GM12892 (cell line): Measurements from ENCODE around the gene CFAP65.

Experiments
- DNase-seq: peaks from one replicate; pipeline ENCODE4 v3.0.0; 2011; ENCODE audit not compliant: insufficient read length
- FAIRE-seq: peaks from 2 replicates; lab custom pipeline; 2011; peaks lifted over from hg19 to GRCh38; lab: Jason Lieb, UNC
- POLR2A ChIP-seq: IDR thresholded peaks from 2 replicates; pipeline ENCODE4 v1.6.1; 2011; ENCODE audit warnings: low read depth, low read length, control low read depth
- POLR2AphosphoS5 ChIP-seq: IDR thresholded peaks from 2 replicates; pipeline ENCODE4 v1.6.1; 2011; ENCODE audit warnings: low read depth, low read length, control low read depth
- TAF1 ChIP-seq: IDR thresholded peaks from 2 replicates; pipeline ENCODE4 v1.6.1; 2011; ENCODE audit warnings: low read depth, mild to moderate bottlenecking, control low read depth, low read length, borderline replicate concordance

The CFAP65 gene

GRCh38 chr2:218985021-218985324, 56.3 kb downstream of the CFAP65 start, which contains the start of gene FEV:
FEV (minus strand) TSS chr2:218985184; CDS start chr2:218985075, 109 bp downstream.
- no peak for FAIRE-seq
- DNase-seq: no peak
- no peak for TF ChIP-seq POLR2A
- TF ChIP-seq POLR2AphosphoS5: no peak
- no peak for TF ChIP-seq TAF1

GRCh38 chr2:218984239-218985020, 56.9 kb downstream of the CFAP65 start:
- TF ChIP-seq POLR2AphosphoS5 (no peak), TAF1 (no peak), POLR2A (no peak)
- FAIRE-seq: no peak
- no peak for DNase-seq

- TF ChIP-seq POLR2A (no peak), POLR2AphosphoS5 (no peak), TAF1 (no peak)
- DNase-seq: no peak
- no peak for FAIRE-seq
Observed at GRCh38 chr2:218983934-218984238, 57.4 kb downstream of the CFAP65 start.

- DNase-seq: no peak
- no peak for FAIRE-seq
- TF ChIP-seq TAF1: no peak
- no peak for TF ChIP-seq POLR2A
- TF ChIP-seq POLR2AphosphoS5: no peak
Observed at GRCh38 chr2:218983263-218983933, 57.9 kb downstream of the CFAP65 start.

GRCh38 chr2:218982586-218983262, 58.6 kb downstream of the CFAP65 start:
- DNase-seq (no peak), FAIRE-seq (no peak)
- no peak for TF ChIP-seq TAF1
- no peak for TF ChIP-seq POLR2A

- no peak for FAIRE-seq
- TF ChIP-seq POLR2AphosphoS5 (no peak), TAF1 (no peak), POLR2A (no peak)
- peak; percentile 11 for DNase-seq
Observed at GRCh38 chr2:218981881-218982585, 59.3 kb downstream of the CFAP65 start.

- FAIRE-seq (no peak), DNase-seq (no peak)
- TF ChIP-seq POLR2A: no peak
- TF ChIP-seq TAF1: no peak
- TF ChIP-seq POLR2AphosphoS5: no peak
Observed at GRCh38 chr2:218981390-218981880, 59.9 kb downstream of the CFAP65 start.

GRCh38 chr2:218980735-218981389, 60.5 kb downstream of the CFAP65 start:
- no peak for DNase-seq
- FAIRE-seq: no peak
- TF ChIP-seq TAF1 (no peak), POLR2A (no peak), POLR2AphosphoS5 (no peak)

GRCh38 chr2:218979846-218980734, 61.2 kb downstream of the CFAP65 start:
- FAIRE-seq: peak; percentile 91
- TF ChIP-seq POLR2AphosphoS5 (no peak), TAF1 (no peak)
- peak; percentile 84 for DNase-seq

GRCh38 chr2:218975060-218975777, 66.1 kb downstream of the CFAP65 start:
- FAIRE-seq (no peak), DNase-seq (no peak)
- TF ChIP-seq TAF1 (no peak), POLR2AphosphoS5 (no peak), POLR2A (no peak)
